ENCODE measurements around the gene SLC9A2.

The SLC9A2 gene

DNA sequence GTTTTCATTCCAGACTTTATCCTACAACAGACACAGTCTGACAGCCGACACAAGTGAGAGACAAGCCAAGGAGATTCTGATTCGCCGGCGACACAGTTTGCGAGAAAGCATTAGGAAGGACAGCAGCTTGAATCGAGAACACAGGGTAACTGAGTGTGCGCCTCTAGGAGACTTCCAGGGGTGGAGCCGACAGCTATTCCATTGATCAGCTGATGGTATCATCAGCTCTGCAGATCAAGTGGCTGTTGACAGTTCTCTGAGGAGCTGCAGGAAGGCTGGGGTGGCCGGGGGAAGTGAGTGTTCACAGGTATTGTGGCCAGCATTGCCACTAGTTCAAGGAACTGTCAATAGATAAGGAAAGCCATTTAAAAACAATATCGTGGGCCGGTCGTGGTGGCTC lies 85.2 kb downstream of the SLC9A2 start:
- DNase-seq (ENCODE audit: low read depth in 1 of 2, low spot score in 1 of 2) = no peak
- no peaks in the 10 kb centered on the region for H3K27me3 ChIP-seq (ENCODE audit: insufficient read depth, poor library complexity, severe bottlenecking)
- TF ChIP-seq GABPA (IDR thresholded peaks at IDR 0.05; ENCODE audit: low read depth) (no peak), SPI1 (IDR thresholded peaks at IDR 0.05; ENCODE audit: borderline replicate concordance, low read depth) (no peak), POLR2AphosphoS5 (IDR thresholded peaks at IDR 0.05; ENCODE audit: low read depth) (no peak)
- TF ChIP-seq, protein P1, sequence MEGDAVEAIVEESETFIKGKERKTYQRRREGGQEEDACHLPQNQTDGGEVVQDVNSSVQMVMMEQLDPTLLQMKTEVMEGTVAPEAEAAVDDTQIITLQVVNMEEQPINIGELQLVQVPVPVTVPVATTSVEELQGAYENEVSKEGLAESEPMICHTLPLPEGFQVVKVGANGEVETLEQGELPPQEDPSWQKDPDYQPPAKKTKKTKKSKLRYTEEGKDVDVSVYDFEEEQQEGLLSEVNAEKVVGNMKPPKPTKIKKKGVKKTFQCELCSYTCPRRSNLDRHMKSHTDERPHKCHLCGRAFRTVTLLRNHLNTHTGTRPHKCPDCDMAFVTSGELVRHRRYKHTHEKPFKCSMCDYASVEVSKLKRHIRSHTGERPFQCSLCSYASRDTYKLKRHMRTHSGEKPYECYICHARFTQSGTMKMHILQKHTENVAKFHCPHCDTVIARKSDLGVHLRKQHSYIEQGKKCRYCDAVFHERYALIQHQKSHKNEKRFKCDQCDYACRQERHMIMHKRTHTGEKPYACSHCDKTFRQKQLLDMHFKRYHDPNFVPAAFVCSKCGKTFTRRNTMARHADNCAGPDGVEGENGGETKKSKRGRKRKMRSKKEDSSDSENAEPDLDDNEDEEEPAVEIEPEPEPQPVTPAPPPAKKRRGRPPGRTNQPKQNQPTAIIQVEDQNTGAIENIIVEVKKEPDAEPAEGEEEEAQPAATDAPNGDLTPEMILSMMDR (IDR thresholded peaks at IDR 0.05; ENCODE audit: insufficient read depth, low read length) = no peak
- TF ChIP-seq, protein P2, sequence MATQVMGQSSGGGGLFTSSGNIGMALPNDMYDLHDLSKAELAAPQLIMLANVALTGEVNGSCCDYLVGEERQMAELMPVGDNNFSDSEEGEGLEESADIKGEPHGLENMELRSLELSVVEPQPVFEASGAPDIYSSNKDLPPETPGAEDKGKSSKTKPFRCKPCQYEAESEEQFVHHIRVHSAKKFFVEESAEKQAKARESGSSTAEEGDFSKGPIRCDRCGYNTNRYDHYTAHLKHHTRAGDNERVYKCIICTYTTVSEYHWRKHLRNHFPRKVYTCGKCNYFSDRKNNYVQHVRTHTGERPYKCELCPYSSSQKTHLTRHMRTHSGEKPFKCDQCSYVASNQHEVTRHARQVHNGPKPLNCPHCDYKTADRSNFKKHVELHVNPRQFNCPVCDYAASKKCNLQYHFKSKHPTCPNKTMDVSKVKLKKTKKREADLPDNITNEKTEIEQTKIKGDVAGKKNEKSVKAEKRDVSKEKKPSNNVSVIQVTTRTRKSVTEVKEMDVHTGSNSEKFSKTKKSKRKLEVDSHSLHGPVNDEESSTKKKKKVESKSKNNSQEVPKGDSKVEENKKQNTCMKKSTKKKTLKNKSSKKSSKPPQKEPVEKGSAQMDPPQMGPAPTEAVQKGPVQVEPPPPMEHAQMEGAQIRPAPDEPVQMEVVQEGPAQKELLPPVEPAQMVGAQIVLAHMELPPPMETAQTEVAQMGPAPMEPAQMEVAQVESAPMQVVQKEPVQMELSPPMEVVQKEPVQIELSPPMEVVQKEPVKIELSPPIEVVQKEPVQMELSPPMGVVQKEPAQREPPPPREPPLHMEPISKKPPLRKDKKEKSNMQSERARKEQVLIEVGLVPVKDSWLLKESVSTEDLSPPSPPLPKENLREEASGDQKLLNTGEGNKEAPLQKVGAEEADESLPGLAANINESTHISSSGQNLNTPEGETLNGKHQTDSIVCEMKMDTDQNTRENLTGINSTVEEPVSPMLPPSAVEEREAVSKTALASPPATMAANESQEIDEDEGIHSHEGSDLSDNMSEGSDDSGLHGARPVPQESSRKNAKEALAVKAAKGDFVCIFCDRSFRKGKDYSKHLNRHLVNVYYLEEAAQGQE (IDR thresholded peaks at IDR 0.05; ENCODE audit: insufficient replicate concordance, low read depth) = no peak
- H3K4me3 ChIP-seq (replicated peaks; ENCODE audit: insufficient read depth, low read length) = no peak overlapping the region
- H3K27ac ChIP-seq (replicated peaks) = no peak overlapping the region

DNA sequence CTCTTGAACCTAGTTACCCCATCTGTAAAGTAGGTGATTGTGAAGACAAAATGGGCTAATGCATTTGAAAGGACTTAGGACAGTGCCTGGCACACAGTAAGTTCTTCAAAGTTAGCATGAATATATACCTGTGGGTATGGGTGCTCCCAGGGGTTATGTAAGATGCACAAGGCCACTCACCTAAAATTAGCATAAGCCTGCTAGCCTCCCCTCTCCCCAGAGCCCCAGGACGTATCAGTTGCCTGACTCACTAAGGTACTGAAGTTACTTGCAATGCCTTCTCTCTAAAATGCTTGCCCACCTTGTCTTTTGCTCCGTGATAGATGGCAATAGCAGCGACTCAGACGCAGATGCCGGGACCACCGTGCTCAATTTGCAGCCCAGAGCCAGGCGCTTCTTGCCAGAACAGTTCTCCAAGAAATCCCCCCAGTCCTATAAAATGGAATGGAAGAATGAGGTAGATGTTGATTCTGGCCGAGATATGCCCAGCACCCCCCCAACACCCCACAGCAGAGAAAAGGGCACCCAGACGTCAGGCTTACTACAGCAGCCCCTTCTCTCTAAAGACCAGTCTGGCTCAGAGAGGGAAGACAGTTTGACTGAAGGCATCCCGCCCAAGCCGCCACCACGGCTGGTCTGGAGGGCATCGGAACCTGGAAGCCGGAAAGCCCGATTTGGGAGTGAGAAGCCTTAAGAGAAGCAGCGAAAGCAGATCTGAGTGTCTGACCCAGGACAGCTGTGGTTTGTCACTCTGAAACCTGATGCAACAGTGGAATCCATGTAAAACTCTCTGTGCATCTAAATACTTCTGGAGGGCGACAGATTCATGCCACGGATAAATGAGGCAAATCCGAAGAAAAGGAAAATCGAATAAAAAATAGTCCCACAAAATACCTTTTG lies 88.7 kb downstream of the SLC9A2 start:
- H3K27me3 ChIP-seq (ENCODE audit: insufficient read depth, poor library complexity, severe bottlenecking) = no peaks in the 10 kb centered on the region
- TF ChIP-seq, protein P1 (IDR thresholded peaks at IDR 0.05; ENCODE audit: insufficient read depth, low read length) = no peak
- no peak for TF ChIP-seq GABPA (IDR thresholded peaks at IDR 0.05; ENCODE audit: low read depth)
- no peak for TF ChIP-seq SPI1 (IDR thresholded peaks at IDR 0.05; ENCODE audit: borderline replicate concordance, low read depth)
- no peak for TF ChIP-seq POLR2AphosphoS5 (IDR thresholded peaks at IDR 0.05; ENCODE audit: low read depth)
- TF ChIP-seq, protein P2 (IDR thresholded peaks at IDR 0.05; ENCODE audit: insufficient replicate concordance, low read depth) = no peak
- H3K27ac ChIP-seq (replicated peaks) = no peak overlapping the region
- DNase-seq (ENCODE audit: low read depth in 1 of 2, low spot score in 1 of 2) = no peak
- H3K4me3 ChIP-seq (replicated peaks; ENCODE audit: insufficient read depth, low read length) = no peak overlapping the region

DNA sequence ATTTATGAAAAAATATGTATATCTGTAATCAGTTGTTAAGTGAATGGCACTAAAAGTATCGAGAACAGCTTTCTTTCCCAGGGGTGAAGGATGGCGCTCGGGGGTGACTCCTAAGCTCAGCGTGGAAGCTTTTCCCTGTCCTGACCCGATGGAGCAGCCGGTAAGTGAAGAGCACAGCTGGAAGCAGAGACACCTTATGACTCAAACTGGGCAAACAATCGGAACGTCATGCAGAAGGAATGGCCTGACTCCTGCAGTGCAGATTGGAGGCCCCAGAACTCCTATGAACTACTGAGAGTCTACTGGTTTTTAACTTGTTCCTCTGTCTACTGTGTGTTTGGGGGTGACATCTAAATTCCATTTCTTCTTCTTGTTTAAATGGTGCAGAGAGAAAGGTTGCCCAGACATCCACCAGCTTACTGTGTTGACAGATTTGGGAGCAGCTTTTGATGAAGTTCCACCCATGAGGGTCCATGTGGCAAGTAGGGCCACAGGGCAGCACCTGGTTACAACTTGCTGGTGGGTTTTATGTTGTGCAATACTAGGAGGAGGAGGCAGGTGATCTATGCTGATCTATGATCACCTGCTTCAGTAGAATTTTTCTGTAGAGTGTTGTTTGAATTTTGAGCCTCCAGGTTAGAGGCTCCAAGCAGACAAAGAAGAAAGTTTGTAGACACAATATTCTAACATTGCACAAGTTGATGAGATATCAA lies 89.7 kb downstream of the SLC9A2 start:
- Histone ChIP-seq H3K27me3 (ENCODE audit: insufficient read depth, poor library complexity, severe bottlenecking) (no peaks in the 10 kb centered on the region), H3K4me3 (replicated peaks; ENCODE audit: insufficient read depth, low read length) (no peak overlapping the region), H3K27ac (replicated peaks) (no peak overlapping the region)
- no peak for DNase-seq (ENCODE audit: low read depth in 1 of 2, low spot score in 1 of 2)
- TF ChIP-seq GABPA (IDR thresholded peaks at IDR 0.05; ENCODE audit: low read depth) (no peak), SPI1 (IDR thresholded peaks at IDR 0.05; ENCODE audit: borderline replicate concordance, low read depth) (no peak), POLR2AphosphoS5 (IDR thresholded peaks at IDR 0.05; ENCODE audit: low read depth) (no peak)
- TF ChIP-seq, protein P2 (IDR thresholded peaks at IDR 0.05; ENCODE audit: insufficient replicate concordance, low read depth) = no peak
- TF ChIP-seq, protein P1 (IDR thresholded peaks at IDR 0.05; ENCODE audit: insufficient read depth, low read length) = no peak
